HCT116 (cell line): ENCODE results near the gene ALG1.
"Not testable (repeated sequence)": the region's sequence is repeated elsewhere in the genome, so short reads cannot be mapped to it uniquely, and the experiment has no call there.

Experiments used
- EGR1 ChIP-seq: IDR thresholded peaks from 2 replicates; pipeline ENCODE4 v1.6.1; 2012; ENCODE audit warnings: low read depth
- EZH2phosphoT487 ChIP-seq: fragments of 200-600 bp; IDR thresholded peaks from 2 replicates; pipeline ENCODE4 v1.6.1; 2018; ENCODE audit warnings: antibody characterized with exemption, borderline replicate concordance
- TF ChIP-seq, protein P1 (sequence below), 3 experiments: fragments of 200-600 bp in 1 of 3; sonication (generic) in 1 of 3; IDR thresholded peaks in 2 of 3; conservative IDR thresholded peaks in 1 of 3; 2 replicates each; pipeline ENCODE4 v1.5.1; 2012 to 2017; ENCODE audit warnings: low read depth in 2 of 3, low read length in 2 of 3, antibody characterized with exemption in 1 of 3, borderline replicate concordance in 1 of 3, control low read depth in 1 of 3, mild to moderate bottlenecking in 1 of 3, mixed read lengths in 1 of 3, mixed run types in 1 of 3, moderate library complexity in 1 of 3; ENCODE audit not compliant: insufficient read depth in 1 of 3
- TF ChIP-seq, protein P2 (sequence below): IDR thresholded peaks from 2 replicates; pipeline ENCODE4 v1.6.1; 2012; ENCODE audit warnings: low read depth

DNA sequence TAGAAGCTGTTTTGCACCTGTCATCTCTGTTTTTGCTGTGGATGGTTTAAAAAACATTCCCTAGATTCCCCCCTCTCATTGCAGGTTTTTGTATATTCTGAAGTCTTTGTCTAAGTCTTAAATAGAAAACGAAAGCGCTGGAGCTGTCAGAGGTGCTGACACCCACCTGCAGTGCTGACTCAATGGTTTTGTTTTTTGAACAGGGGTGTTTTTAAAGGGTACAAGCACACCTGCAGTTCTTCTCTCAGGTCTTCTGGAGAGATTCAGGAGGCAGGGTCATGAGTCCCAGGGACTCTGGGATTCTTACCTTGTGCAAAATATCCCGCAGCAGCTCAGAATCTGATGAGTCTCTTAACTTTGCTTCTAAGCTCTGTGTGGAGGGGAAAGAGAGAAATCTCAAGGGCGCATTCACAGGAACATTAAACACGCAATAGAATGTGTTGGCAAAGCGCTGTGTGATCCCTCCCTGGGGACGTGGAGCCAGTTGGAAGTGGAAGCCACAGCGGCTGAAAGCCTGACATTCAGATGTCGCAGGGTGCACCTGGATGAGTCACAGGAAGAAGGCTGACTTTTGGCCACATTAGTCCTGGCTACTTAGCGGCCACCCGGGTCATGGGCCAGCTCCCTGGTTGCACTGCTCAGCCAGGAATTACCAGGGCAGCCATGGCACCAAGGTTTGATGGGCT, 23.6 kb downstream of the ALG1 start:
- not testable (repeated sequence) for TF ChIP-seq EZH2phosphoT487, EGR1
- TF ChIP-seq, protein P1, sequence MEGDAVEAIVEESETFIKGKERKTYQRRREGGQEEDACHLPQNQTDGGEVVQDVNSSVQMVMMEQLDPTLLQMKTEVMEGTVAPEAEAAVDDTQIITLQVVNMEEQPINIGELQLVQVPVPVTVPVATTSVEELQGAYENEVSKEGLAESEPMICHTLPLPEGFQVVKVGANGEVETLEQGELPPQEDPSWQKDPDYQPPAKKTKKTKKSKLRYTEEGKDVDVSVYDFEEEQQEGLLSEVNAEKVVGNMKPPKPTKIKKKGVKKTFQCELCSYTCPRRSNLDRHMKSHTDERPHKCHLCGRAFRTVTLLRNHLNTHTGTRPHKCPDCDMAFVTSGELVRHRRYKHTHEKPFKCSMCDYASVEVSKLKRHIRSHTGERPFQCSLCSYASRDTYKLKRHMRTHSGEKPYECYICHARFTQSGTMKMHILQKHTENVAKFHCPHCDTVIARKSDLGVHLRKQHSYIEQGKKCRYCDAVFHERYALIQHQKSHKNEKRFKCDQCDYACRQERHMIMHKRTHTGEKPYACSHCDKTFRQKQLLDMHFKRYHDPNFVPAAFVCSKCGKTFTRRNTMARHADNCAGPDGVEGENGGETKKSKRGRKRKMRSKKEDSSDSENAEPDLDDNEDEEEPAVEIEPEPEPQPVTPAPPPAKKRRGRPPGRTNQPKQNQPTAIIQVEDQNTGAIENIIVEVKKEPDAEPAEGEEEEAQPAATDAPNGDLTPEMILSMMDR (IDR thresholded peaks at IDR 0.05 in 2 of 3, conservative IDR thresholded peaks at IDR 0.05 in 1 of 3; ENCODE audit: borderline replicate concordance in 1 of 3, insufficient read depth in 1 of 3, low read depth in 2 of 3, low read length in 2 of 3), result not testable (repeated sequence)
- TF ChIP-seq, protein P2, sequence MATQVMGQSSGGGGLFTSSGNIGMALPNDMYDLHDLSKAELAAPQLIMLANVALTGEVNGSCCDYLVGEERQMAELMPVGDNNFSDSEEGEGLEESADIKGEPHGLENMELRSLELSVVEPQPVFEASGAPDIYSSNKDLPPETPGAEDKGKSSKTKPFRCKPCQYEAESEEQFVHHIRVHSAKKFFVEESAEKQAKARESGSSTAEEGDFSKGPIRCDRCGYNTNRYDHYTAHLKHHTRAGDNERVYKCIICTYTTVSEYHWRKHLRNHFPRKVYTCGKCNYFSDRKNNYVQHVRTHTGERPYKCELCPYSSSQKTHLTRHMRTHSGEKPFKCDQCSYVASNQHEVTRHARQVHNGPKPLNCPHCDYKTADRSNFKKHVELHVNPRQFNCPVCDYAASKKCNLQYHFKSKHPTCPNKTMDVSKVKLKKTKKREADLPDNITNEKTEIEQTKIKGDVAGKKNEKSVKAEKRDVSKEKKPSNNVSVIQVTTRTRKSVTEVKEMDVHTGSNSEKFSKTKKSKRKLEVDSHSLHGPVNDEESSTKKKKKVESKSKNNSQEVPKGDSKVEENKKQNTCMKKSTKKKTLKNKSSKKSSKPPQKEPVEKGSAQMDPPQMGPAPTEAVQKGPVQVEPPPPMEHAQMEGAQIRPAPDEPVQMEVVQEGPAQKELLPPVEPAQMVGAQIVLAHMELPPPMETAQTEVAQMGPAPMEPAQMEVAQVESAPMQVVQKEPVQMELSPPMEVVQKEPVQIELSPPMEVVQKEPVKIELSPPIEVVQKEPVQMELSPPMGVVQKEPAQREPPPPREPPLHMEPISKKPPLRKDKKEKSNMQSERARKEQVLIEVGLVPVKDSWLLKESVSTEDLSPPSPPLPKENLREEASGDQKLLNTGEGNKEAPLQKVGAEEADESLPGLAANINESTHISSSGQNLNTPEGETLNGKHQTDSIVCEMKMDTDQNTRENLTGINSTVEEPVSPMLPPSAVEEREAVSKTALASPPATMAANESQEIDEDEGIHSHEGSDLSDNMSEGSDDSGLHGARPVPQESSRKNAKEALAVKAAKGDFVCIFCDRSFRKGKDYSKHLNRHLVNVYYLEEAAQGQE, result not testable (repeated sequence)
